Measurements from ENCODE around the gene LSM12. TPM values are rescaled to one million over a fixed set of nuclear protein-coding genes. Genes with fewer than 3 reads are reported as not detected.

The LSM12 gene
- total RNA-seq, 4 donors from 2014 or later, result 24.5 to 49.8 (median 37.1) TPM

- DNase-seq, result no peak
- no peaks in the 10 kb centered on the region for H3K27me3 ChIP-seq
- TF ChIP-seq POLR2A (IDR thresholded peaks at IDR 0.05) (no peak), CTCF (IDR thresholded peaks at IDR 0.05) (no peak)
- peak overlapping the region; percentile 78 to 90 for H3K27ac ChIP-seq
- H3K4me1 ChIP-seq, result peaks cover 0 to 7% of the 10 kb centered on the region in 2 donors
- H3K4me3 ChIP-seq, result no peak overlapping the region
- intact Hi-C loops (cut with DNase I; ENCODE audit: low total_unique reads), result no loop called here
- H3K36me3 ChIP-seq, result no peaks in the 10 kb centered on the region
- H3K9me3 ChIP-seq, result no peaks in the 10 kb centered on the region
Measured at GRCh38 chr17:44071772-44072171, 5.3 kb upstream of the LSM12 start.

- Histone ChIP-seq H3K9me3 (no peaks in the 10 kb centered on the region), H3K4me3 (peak overlapping the region; percentile 53 to 70), H3K27me3 (no peaks in the 10 kb centered on the region), H3K4me1 (peaks cover 0 to 7% of the 10 kb centered on the region in 2 donors), H3K36me3 (no peaks in the 10 kb centered on the region), H3K27ac (peak overlapping the region; percentile 78 to 90)
- no peak for TF ChIP-seq POLR2A (IDR thresholded peaks at IDR 0.05)
- no peak for TF ChIP-seq CTCF (IDR thresholded peaks at IDR 0.05)
- DNase-seq, result peak in 1 of 2 donors; percentile 67
- intact Hi-C loops (cut with DNase I; ENCODE audit: low total_unique reads), result no loop called here
Measured at GRCh38 chr17:44071198-44071520, 4.7 kb upstream of the LSM12 start.

GRCh38 chr17:44070455-44071197, 4.2 kb upstream of the LSM12 start, which contains the start of gene G6PC3:
Gene G6PC3 (plus strand): TSS chr17:44070735. CDS start chr17:44070966, 231 bp downstream.
- H3K4me3 ChIP-seq, result peak within 1 kb of the TSS; percentile 53 to 70
- no peaks in the 10 kb centered on the region for H3K9me3 ChIP-seq
- peaks cover 0 to 7% of the 10 kb centered on the region in 2 donors for H3K4me1 ChIP-seq
- no peaks in the 10 kb centered on the region for H3K27me3 ChIP-seq
- H3K27ac ChIP-seq, result peak within 1 kb of the TSS; percentile 78 to 90
- TF ChIP-seq CTCF (IDR thresholded peaks at IDR 0.05) (peak in 3 of 4 experiments; percentile 29 to 61 (median 58)), POLR2A (IDR thresholded peaks at IDR 0.05) (peak; percentile 76 to 81)
- no peaks in the 10 kb centered on the region for H3K36me3 ChIP-seq
- DNase-seq, result peak; percentile 96
- intact Hi-C loops (cut with DNase I; ENCODE audit: low total_unique reads), result no loop called here

GRCh38 chr17:44069974-44070454, 3.5 kb upstream of the LSM12 start:
- peak overlapping the region; percentile 53 to 70 for H3K4me3 ChIP-seq
- no peaks in the 10 kb centered on the region for H3K27me3 ChIP-seq
- no peak for DNase-seq
- H3K36me3 ChIP-seq, result no peaks in the 10 kb centered on the region
- H3K27ac ChIP-seq, result peak overlapping the region; percentile 78 to 90
- H3K4me1 ChIP-seq, result peaks cover 0 to 7% of the 10 kb centered on the region in 2 donors
- TF ChIP-seq CTCF (IDR thresholded peaks at IDR 0.05) (no peak), POLR2A (IDR thresholded peaks at IDR 0.05) (no peak)
- intact Hi-C loops (cut with DNase I; ENCODE audit: low total_unique reads), result no loop called here
- no peaks in the 10 kb centered on the region for H3K9me3 ChIP-seq

- intact Hi-C loops (cut with DNase I; ENCODE audit: low total_unique reads), result no loop called here
- Histone ChIP-seq H3K4me1 (peaks cover 0 to 7% of the 10 kb centered on the region in 2 donors), H3K36me3 (no peaks in the 10 kb centered on the region), H3K4me3 (no peak overlapping the region), H3K9me3 (no peaks in the 10 kb centered on the region), H3K27me3 (no peaks in the 10 kb centered on the region), H3K27ac (peak overlapping the region in 1 of 2 donors; percentile 95)
- TF ChIP-seq POLR2A (IDR thresholded peaks at IDR 0.05) (no peak), CTCF (IDR thresholded peaks at IDR 0.05) (no peak)
- DNase-seq, result no peak
Measured at GRCh38 chr17:44067545-44067940, 1.1 kb upstream of the LSM12 start.

Data from uterus (tissue), 4 donors.